DND-41 (cell line): ENCODE measurements around the gene CYBA.

Experiments
- CTCF ChIP-seq: IDR thresholded peaks from 2 replicates; pipeline ENCODE4 v1.5.1; 2012; ENCODE audit warnings: borderline replicate concordance, low read length, moderate library complexity, mild to moderate bottlenecking; ENCODE audit not compliant: poor library complexity, severe bottlenecking; ENCODE audit errors: extremely low read depth
- EZH2 ChIP-seq: IDR thresholded peaks from 3 replicates; pipeline ENCODE4 v1.6.1; 2012; ENCODE audit warnings: borderline replicate concordance, low read depth, mild to moderate bottlenecking, moderate library complexity, low read length, inconsistent platforms; ENCODE audit not compliant: severe bottlenecking

- TF ChIP-seq EZH2 (no peak), CTCF (no peak)
Observed at GRCh38 chr16:88624481-88624880, 26.4 kb downstream of the CYBA start.
